ENCODE data around the gene TRIM41.
"Not testable (repeated sequence)": the region's sequence is repeated elsewhere in the genome, so short reads cannot be mapped to it uniquely, and the experiment has no call there.

Gene TRIM41

DNA sequence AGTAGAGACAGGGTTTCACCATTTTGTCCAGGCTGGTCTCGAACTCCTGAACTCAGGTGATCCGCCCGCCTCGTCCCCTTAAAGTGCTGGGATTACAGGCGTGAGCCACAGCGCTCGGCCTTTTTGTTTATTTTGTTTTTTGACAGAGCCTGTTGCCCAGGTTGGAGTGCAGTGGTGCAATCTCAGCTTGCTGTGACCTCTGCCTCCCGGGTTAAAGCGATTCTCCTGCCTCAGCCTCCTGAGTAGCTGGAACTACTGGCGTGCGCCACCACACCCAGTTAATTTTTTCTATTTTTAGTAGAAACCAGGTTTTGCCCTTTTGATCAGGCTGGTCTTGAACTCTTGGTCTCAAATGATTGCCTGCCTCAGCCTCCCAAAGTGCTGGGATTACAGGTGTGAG, 12.9 kb upstream of the TRIM41 start:
- DNase-seq (ENCODE audit: low read depth in 2 of 2), result not testable (repeated sequence)

DNA sequence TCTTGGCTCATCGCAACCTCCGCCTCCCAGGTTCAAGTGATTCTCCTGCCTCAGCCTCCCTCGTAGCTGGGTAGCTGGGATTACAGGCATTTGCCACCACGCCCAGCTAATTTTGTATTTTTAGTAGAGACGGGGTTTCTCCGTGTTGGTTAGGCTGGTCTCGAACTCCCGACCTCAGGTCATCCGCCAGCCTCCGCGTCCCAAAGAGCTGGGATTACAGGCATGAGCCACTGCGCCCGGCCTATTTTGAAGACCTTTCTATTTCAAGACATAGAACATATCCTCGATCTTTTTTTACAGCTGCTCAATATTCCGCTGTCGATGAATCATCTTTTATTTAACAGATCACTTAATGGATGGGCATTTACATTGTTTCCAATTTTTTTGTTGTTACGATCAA, 12.4 kb upstream of the TRIM41 start:
- not testable (repeated sequence) for DNase-seq (ENCODE audit: low read depth in 2 of 2)

DNA sequence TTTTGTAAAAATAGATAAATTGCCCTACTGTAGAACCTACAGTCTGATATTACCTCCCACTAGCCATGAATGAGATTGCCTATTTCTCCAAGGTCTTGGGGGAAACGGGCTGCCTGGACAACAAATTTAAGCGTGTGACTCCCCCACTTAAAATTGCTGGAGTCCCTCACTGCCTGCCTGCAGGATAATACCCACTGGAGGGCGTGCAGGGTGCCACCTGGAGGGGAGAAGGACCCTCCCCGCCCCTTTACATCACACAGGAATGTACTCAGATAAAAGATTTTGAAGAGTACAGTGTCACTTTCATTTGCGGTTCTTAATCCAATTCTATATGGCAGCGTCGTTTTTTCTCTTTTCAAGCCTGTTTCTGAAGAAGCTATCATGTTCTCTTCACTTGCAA, 11.9 kb upstream of the TRIM41 start:
- no peak for DNase-seq (ENCODE audit: low read depth in 2 of 2)

DNA sequence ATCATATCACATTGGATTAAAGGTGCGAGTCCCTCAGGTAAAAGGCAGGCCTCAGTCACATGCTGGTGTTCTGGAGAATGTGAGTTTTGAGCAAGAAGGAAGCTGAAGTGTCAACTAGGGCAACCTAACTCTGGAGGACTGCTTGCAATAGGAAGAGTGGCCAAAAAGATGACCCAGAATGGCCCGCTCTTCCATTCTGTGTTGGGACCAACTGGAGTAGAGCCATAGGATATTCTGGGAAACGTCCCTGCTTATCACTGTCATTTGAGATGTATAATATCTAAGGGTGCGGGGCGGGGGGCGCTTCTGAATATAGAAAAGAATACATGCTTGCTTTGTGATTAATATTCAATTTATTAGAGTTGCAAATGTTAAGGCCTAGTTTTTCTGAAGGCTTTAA, 11.0 kb upstream of the TRIM41 start:
- DNase-seq (ENCODE audit: low read depth in 2 of 2), result no peak

DNA sequence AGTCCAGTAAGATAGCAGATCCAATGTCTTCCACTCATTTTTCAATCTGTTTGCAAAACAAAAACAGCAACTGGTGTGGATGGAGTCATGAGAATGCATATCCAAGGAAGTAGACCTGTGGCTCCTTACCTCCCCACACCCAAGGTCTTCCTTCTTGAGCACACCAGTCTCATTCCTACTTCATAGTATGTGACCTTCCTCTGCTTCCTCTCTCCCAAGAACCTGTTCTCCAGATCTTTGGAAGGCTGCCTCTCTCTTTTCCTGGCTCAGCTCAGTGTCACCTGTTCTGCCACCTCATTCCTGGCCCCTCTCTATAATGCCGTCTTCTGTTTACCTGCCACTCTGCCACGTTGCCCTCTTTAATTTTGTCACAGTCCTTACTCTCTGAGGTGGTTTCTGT, 10.1 kb upstream of the TRIM41 start:
- no peak for DNase-seq (ENCODE audit: low read depth in 2 of 2)

DNA sequence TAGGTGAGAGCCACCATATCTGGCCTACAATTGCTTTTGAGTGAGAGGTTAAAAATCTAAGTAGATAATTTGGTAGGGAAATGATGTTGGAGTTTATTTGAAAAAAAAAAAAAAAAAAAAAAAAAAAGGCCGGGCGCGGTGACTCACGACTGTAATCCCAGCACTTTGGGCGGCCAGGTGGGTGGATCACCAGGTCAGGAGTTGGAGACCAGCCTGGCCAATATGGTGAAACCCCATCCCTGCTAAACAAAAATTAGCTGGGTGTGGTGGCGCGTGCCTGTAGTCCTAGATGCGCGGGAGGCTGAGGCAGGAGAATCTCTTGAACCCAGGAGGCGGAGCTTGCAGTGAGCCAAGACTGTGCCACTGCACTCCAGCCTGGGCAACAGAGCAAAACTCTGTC, 8.8 kb upstream of the TRIM41 start:
- not testable (repeated sequence) for DNase-seq (ENCODE audit: low read depth in 2 of 2)

DNA sequence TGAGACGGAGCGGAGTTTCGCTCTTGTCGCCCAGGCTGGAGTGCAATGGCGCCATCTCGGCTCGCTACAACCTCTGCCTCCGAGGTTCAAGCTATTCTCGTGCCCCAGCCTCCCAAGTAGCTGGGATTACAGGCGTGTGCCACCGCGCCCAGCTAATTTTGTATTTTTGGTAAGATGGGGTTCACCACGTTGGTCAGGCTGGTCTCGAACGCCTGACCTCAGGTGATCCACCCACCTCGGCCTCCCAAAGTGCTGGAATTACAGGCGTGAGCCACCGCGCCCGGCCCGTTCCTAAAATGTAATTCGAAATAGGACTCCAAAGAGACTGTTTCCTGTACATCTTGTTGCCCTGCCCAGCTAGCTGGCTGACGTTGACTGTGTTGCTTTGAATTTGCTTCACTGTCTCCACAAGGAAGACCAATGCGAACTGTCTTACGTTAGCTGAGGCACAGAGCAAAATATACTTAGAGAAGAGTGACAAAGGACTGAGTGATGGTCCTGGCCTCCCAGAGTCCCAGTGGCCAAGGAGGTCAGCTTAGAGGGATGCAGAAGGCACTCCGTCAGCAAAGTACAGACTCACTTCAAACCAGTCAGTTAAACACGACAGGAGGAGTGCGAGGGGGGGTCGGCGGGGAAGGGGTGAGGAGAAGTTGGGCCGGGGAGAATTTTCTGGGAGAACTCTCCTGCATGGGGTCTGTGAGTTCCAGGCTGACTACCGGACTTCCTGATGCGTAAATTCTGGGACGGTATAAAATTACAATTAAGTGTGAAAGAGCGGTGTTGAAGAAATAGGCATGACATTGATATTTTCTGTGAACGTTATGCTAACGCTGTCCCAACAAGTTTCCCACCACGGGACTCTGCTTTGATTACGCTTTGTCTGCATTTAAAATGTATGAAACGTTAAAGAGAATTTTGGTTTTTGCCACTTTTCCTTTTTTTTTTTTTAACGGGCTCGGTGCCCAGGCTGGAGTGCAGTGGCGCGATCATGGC, 6.8 kb upstream of the TRIM41 start:
- no peak for DNase-seq (ENCODE audit: low read depth in 2 of 2)

DNA sequence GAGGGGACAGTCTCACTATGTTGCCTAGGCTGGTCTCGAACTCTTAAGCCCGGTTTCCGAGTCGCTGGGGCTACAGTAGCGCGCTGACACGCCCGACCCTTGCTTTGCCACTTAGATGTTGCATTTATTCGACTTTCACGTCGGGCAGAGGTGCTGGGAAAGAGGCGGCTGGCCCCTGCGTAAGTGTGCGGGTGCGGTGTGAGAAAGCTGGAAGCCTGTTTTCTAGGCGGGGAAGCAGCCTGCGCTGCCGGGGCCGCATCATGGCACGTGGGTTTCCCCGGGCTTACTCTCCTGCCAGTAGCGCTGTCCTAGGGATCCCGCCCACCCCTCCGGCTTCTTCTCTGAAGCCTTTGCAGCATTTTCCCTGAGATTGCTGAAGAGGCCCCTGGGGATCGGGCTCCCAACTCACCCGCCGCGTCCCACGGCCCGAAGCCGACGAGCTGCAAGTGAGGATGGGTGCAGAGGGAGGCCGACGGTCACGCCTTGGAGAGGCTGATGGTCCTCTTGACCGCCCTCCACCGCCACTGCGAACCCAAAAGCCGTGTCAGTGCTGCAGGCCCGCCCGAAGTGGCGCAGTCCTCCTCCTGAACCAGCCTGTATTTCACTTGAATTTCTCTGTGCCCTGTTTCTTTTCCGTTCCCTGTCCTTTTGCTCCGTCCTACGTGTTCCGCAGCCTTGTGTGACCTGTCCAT, 5.8 kb upstream of the TRIM41 start:
- peak; percentile 34 to 55 for DNase-seq (ENCODE audit: low read depth in 2 of 2)

DNA sequence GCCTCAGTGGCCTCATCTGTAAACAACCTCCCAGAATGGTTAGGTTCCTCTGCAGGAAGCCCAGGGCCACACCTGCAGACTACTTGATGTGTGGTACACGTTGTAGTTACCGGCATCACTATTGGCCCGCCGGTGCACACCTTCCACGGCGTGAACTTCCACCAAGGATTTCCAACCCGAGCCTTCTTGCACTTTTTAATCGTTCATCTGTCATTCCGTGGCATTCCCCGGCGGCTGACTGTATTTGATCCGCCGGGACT, 5.3 kb upstream of the TRIM41 start:
- peak; percentile 26 to 36 for DNase-seq (ENCODE audit: low read depth in 2 of 2)

DNA sequence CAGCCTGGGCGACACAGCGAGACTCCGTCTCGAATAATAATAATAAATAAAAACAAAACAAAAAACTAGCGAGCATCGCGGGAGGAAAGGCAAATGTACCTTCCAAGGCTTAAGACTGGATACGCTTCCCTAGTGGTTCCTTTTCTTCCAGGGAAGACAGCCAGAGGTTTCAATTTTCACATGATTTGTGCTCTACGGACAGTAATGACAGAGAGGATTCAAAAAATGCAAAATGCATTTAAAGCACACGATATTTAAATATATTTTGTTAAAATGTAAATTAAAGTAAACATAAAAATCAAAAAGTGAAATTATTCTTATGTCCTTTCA, 4.3 kb upstream of the TRIM41 start:
- no peak for DNase-seq (ENCODE audit: low read depth in 2 of 2)

DNA sequence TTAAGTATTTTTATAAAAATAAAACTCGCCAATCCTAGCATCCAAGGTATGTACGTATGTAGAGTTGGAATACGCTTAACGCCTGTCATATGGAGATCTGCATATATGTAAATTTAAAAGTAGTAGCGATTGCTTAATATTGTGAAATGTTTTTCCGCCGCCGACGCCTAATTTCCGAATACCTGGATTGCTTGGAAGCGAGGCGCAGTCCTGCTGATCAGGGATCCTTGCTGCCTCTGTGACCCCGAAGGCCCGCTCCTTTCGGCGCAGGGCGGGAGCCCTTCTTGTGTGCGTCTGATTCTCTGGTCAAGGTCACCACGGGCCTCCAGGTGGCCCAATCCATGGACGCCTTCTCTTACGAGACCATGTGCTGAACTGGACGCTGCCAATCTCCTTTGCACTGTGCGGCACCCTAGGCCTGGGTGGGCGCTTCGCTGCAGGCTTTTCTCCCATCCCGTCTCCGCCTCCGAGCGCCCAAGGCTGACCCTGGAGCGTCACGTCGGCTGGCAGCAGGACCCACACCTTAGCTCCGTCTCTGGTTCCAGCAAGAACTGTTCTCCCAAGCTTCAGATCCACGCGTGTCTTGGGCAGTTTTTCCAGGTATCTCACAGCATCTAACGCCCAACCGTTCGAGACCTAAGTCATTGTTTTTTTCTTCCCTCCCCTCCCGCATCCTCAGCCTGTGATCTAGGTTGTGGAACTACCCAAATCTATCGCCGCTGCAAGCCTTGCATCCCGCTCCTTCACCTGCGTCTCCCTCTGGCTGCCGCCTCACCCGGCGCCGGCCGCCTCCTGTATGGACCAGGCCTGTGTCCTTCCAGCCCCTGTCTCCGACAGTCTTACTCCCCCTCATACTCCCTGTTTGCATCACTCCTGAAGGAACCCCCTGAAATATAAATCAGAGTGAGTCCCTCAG, 3.6 kb upstream of the TRIM41 start:
- DNase-seq (ENCODE audit: low read depth in 2 of 2), result no peak

DNA sequence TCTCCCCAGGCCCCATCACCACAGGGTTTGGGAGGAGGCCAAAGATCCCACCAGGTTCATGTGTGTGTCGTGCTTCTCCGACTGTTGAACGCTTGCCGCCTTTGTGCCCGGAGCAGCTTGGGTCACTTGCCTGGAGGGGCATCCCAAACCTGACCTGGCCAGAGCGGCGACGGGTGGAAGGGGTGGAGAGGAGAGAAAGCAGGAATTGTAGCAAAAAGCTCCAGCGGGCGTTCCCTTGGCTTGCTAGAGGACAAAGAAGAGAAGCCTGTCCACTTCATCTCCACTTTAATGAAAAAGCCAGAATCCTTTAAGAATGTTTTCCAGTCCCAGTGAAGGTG, 2.9 kb upstream of the TRIM41 start:
- no peak for DNase-seq (ENCODE audit: low read depth in 2 of 2)

DNA sequence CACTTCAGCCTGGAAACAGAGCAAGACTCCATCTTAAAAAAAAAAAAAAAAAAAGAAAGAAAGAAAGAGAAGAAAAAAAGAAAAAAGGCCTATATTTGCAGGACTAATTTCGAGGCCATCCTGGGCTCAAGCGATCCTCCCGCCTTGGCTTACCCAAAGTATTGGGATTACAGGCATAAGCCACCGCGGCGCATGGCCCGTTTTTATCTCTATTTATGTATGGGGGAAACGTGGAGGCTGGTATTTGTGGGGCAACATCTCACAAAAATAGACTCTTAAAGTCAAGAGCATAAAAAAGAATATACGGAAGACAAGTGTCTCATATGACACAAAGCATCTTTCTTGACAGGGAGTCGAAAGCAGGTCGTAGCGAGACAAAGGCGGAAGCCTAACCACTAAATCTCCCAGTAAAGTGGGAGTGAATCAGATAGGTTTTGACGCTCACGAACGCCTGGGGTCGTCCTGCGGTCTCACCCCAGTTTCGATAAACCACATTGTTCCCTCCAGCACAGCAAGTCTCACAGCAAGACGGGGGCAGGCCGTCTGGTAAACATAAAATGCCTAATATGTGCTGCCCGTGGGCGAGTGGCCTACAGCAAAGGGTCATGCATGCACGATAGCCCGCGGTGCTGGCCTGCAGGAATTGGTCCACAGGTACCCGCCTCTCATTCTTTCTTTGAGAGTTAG, 1.8 kb upstream of the TRIM41 start:
- DNase-seq (ENCODE audit: low read depth in 2 of 2), result peak; percentile 52 to 60

DNA sequence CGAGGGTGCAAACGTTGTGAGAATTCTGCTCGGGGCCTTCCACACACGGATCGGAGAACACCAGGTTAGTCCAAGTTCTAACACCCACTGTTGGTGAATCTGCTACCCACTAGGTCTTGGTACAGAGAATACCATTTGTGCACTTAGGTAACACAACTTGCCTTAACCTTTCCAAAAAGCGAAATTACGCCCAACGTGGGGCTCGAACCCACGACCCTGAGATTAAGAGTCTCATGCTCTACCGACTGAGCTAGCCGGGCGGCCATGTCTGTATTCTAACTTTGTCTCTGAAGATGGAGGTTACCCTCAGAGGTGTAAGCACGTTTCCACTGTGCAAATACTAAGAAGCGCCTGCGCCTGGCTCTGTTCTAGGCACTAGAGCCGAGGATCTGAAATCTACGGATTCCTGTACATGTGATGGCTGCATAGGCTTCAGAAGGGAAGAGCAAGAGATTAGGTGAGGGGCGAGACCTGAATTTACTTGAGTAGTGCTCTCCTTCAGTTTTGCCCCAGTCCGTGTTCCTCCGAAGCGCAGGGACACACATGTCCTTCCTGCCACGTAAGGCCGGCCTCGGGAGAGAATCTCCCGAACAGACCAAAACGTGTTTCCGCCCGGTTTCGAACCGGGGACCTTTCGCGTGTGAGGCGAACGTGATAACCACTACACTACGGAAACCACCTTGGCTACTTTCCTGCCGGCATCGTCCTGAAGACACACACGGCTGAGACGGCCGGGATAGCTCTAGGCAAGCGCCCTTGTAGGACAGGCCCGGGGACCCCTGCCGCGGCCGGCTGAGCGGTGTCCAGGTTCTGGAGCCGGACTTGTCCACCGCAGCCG, 1.1 kb upstream of the TRIM41 start:
- DNase-seq (ENCODE audit: low read depth in 2 of 2), result peak; percentile 84 to 96

DNA sequence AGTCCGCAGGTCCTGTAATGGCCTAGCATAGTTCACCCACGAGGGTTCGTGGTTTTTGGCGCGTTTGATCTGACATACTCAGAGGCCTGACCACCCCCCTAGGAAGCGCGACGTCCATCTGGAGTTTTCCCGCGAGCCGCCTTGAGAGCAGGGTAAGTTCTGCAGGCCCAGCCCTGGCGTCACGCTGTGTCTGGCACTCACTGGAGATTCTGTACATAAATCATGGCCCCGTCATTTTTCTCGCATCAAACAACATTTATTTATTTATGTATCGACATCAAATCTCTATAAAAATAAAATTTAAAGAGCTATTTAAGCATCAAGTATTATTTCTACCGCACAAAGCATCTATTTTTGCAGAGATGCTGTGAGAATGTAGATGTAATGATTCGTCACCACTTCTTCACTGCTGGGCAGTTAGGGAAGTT, 437 bp upstream of the TRIM41 start:
- DNase-seq (ENCODE audit: low read depth in 2 of 2), result peak in 1 of 2 donors; percentile 25

DNA sequence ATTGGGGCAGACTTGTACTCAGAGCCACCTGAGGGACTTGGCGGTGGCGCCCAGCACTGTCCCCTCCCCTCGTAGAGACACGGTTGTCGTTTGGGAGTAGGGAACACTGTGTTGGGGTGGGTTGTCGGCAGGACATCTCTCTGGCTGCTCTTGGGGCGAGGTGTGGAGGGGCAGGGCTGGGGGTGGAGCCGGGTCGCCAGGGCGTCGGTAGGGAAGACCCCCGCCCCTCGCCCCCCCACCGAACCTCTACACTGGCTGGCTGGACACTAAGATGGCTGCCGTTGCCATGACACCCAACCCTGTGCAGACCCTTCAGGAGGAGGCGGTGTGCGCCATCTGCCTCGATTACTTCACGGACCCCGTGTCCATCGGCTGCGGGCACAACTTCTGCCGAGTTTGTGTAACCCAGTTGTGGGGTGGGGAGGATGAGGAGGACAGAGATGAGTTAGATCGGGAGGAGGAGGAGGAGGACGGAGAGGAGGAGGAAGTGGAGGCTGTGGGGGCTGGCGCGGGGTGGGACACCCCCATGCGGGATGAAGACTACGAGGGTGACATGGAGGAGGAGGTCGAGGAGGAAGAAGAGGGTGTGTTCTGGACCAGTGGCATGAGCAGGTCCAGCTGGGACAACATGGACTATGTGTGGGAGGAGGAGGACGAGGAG, 778 bp downstream of the TRIM41 start:
- DNase-seq (ENCODE audit: low read depth in 2 of 2), result no peak

DNA sequence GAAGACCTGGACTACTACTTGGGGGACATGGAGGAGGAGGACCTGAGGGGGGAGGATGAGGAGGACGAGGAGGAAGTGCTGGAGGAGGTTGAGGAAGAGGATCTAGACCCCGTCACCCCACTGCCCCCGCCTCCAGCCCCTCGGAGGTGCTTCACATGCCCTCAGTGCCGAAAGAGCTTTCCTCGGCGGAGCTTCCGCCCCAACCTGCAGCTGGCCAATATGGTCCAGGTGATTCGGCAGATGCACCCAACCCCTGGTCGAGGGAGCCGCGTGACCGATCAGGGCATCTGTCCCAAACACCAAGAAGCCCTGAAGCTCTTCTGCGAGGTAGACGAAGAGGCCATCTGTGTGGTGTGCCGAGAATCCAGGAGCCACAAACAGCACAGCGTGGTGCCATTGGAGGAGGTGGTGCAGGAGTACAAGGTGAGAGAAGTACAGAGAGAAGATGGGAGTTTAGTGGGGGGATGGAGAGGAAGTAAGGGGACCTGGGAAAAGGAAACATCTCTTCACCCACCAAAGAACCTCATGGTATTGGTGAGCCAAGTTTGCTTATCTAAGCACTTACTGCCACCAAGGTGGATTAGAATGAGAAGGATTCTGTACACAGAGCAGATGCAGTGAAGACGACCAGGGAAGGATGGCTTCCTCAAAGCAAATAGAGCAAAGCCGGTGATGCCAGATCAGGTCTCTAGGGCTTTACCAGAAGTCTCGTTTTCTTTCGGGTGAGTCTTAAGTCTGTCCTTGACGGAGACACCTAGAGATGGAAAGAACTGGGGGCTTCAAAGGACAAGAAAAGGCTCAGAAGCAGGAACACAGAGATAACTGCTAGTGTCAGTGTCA, 1.5 kb downstream of the TRIM41 start:
- peak in 1 of 2 donors; percentile 27 for DNase-seq (ENCODE audit: low read depth in 2 of 2)

DNA sequence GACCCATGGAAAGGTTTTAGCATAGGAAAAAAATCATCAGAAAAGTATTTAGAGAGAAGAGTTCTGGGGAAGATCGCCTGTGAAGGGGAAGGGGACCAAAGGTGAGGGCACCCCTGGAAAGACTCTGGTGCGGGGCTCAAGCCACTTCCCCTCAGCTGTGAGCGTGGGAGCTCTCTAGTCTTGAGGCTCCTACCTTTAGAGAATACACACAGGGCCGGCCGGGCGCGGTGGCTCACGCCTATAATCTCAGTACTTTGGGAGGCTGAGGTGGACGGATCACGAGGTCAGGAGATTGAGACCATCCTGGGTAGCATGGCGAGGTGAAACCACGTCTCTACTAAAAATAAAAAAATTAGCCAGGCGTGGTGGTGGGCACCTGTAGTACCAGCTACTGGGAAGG, 6.9 kb downstream of the TRIM41 start:
- no peak for DNase-seq (ENCODE audit: low read depth in 2 of 2)

DNA sequence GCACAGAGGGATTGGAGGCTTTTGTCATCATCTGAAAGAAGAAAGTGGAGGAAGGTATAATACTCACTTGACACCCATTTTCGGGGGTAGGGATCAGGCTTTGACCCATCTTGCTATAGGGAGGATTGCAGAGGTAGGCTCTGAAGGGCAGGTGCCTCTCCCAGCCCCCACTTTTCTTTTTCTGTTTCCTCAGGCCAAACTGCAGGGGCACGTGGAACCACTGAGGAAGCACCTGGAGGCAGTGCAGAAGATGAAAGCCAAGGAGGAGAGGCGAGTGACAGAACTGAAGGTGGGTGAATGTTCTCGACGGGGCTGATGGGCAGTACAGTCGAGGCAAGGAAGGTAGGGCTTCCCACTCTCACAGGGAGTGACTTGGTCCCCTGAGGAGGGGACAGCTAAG, 7.5 kb downstream of the TRIM41 start:
- DNase-seq (ENCODE audit: low read depth in 2 of 2), result no peak

Data from stimulated activated CD8-positive, alpha-beta memory T cell treated with anti-CD3 and anti-CD28 coated beads, Interleukin-7, amount 100 ng/mL, for 4 hours (primary cell).